PC-3 (cell line): Measurements from ENCODE around the gene QSER1. TPM values are rescaled to one million over a fixed set of nuclear protein-coding genes. Genes with fewer than 3 reads are reported as not detected.
"Not testable (repeated sequence)": the region's sequence is repeated elsewhere in the genome, so short reads cannot be mapped to it uniquely, and the experiment has no call there.

Experiments
- ATAC-seq: fragments of 200-7000 bp; cut with Tn5 transposase; 2 replicates; pipeline ENCODE4 v1.9.1; 2020; ENCODE audit warnings: mild to moderate bottlenecking, moderate library complexity
- BruUV-seq: library from RNA; stranded (reverse); fragments of 400-500 nt; replicated peaks from 2 replicates; lab custom pipeline; 2021; lab: Mats Ljungman, UMichigan
- CTCF ChIA-PET: fragments of 300-600 bp; sonication (Branson Sonifier 250); formaldehyde crosslinking; loops from one replicate; lab custom pipeline; 2022; ENCODE audit warnings: antibody characterized with exemption; lab: Charles Lee
- POLR2A ChIA-PET: fragments of 300-600 bp; sonication (Branson Sonifier 250); formaldehyde crosslinking; loops from one replicate; lab custom pipeline; 2022; ENCODE audit warnings: antibody characterized with exemption; ENCODE audit not compliant: unreplicated experiment; lab: Charles Lee
- DNase-seq: peaks from one replicate; pipeline ENCODE4 v3.0.0-alpha.2; 2015
- H2AFZ ChIP-seq: fragments of 300-600 bp; sonication (generic); 2 replicates; pipeline ENCODE4 v1.6.0; 2016; ENCODE audit warnings: antibody characterized with exemption, low read length
- H3F3A ChIP-seq: fragments of 300-600 bp; sonication (generic); one replicate; pipeline ENCODE4 v1.6.0; 2017; ENCODE audit warnings: antibody characterized with exemption, low read length, control low read depth, mild to moderate bottlenecking; ENCODE audit not compliant: unreplicated experiment
- H3K27ac ChIP-seq: fragments of 300-600 bp; sonication (generic); 2 replicates; pipeline ENCODE4 v1.5.1; 2016; ENCODE audit warnings: mild to moderate bottlenecking, low read length
- H3K27me3 ChIP-seq: fragments of 300-600 bp; sonication (generic); 2 replicates; pipeline ENCODE4 v1.6.1; 2016; ENCODE audit warnings: low read length, mixed read lengths
- H3K36me3 ChIP-seq: fragments of 300-600 bp; sonication (generic); 2 replicates; pipeline ENCODE4 v1.6.1; 2016; ENCODE audit warnings: low read depth, mixed run types, low read length, mixed read lengths
- H3K4me1 ChIP-seq: fragments of 300-600 bp; sonication (generic); 2 replicates; pipeline ENCODE4 v1.5.1; 2016; ENCODE audit warnings: low read length; ENCODE audit not compliant: insufficient read depth
- H3K4me2 ChIP-seq: fragments of 300-600 bp; sonication (generic); 2 replicates; pipeline ENCODE4 v1.6.0; 2016; ENCODE audit warnings: low read length
- H3K4me3 ChIP-seq: fragments of 300-600 bp; sonication (generic); 2 replicates; pipeline ENCODE4 v1.5.1; 2016; ENCODE audit warnings: mild to moderate bottlenecking, low read length, mixed read lengths
- H3K79me2 ChIP-seq: fragments of 300-600 bp; sonication (generic); 2 replicates; pipeline ENCODE4 v1.6.1; 2017; ENCODE audit warnings: low read length, mixed read lengths
- H3K9ac ChIP-seq: fragments of 300-600 bp; sonication (generic); 2 replicates; pipeline ENCODE4 v1.6.0; 2016; ENCODE audit warnings: mild to moderate bottlenecking, low read length
- H3K9me2 ChIP-seq: fragments of 300-600 bp; sonication (generic); replicated peaks from 2 replicates; pipeline ENCODE4 v1.6.1; 2016; ENCODE audit warnings: mixed run types, low read length, mixed read lengths
- H3K9me3 ChIP-seq: fragments of 300-600 bp; sonication (generic); 2 replicates; pipeline ENCODE4 v1.6.1; 2016; ENCODE audit warnings: low read length, mixed read lengths
- H4K20me1 ChIP-seq: fragments of 300-600 bp; sonication (generic); 2 replicates; pipeline ENCODE4 v1.6.1; 2016; ENCODE audit warnings: low read length, mixed read lengths
- CTCF ChIP-seq: fragments of 300-600 bp; sonication (generic); conservative IDR thresholded peaks from 2 replicates; pipeline ENCODE4 v1.5.1; 2017; ENCODE audit warnings: antibody characterized with exemption, low read depth, mild to moderate bottlenecking, low read length
- EZH2 ChIP-seq: fragments of 300-600 bp; sonication (generic); IDR thresholded peaks from one replicate; pipeline ENCODE4 v1.6.1; 2017; ENCODE audit warnings: antibody characterized with exemption, mild to moderate bottlenecking, low read length; ENCODE audit not compliant: unreplicated experiment
- EZH2phosphoT487 ChIP-seq: fragments of 300-600 bp; sonication (generic); IDR thresholded peaks from 2 replicates; pipeline ENCODE4 v1.6.1; 2018; ENCODE audit warnings: mild to moderate bottlenecking, antibody characterized with exemption, low read length, borderline replicate concordance
- intact Hi-C: fragments of 100-400 bp; cut with micrococcal nuclease; formaldehyde crosslinking; loops from 2 replicates; pipeline ENCODE4 v1.9.0; 2023
- total RNA-seq: library from RNA; depleted of rRNA; stranded (reverse); fragments of >200 nt; gene quantifications from 2 replicates; pipeline ENCODE4 v1.2.3, GENCODE V29; 2014

Gene QSER1
- total RNA-seq, 1 experiment from 2014 or later: 19.4 TPM

GRCh38 chr11:32885556-32885955 is 7.1 kb upstream of the QSER1 start:
- no peak overlapping the region for H3K4me2 ChIP-seq
- ChIA-PET CTCF (interaction anchor here (0.6 kb wide), 1 partner anchor 515 kb away, joined by 4 read pairs; no protein-coding TSS in a partner anchor), POLR2A (no interaction called here)
- H4K20me1 ChIP-seq: no peaks in the 10 kb centered on the region
- no peak overlapping the region for H2AFZ ChIP-seq
- intact Hi-C loops: no loop called here
- H3K9me2 ChIP-seq: no peaks in the 10 kb centered on the region
- DNase-seq: no peak
- no peak overlapping the region for H3K9ac ChIP-seq
- no peaks in the 10 kb centered on the region for H3F3A ChIP-seq
- BruUV-seq: no TSS peak
- no peaks in the 10 kb centered on the region for H3K27me3 ChIP-seq
- H3K4me1 ChIP-seq: no peaks in the 10 kb centered on the region
- H3K36me3 ChIP-seq: no peaks in the 10 kb centered on the region
- no peaks in the 10 kb centered on the region for H3K9me3 ChIP-seq
- TF ChIP-seq EZH2phosphoT487: no peak
- no peak for TF ChIP-seq CTCF
- no peak for TF ChIP-seq EZH2
- H3K4me3 ChIP-seq: no peak overlapping the region
- no peaks in the 10 kb centered on the region for H3K79me2 ChIP-seq
- no peak for ATAC-seq
- no peak overlapping the region for H3K27ac ChIP-seq

- BruUV-seq: no TSS peak
- no peak for TF ChIP-seq CTCF
- no peak for TF ChIP-seq EZH2phosphoT487
- no peak for TF ChIP-seq EZH2
- Histone ChIP-seq H3K27ac (no peak overlapping the region), H3K4me2 (no peak overlapping the region), H3K9me3 (no peaks in the 10 kb centered on the region), H3K36me3 (no peaks in the 10 kb centered on the region), H4K20me1 (no peaks in the 10 kb centered on the region), H3K4me1 (peaks cover 6% of the 10 kb centered on the region), H3K4me3 (no peak overlapping the region), H3K27me3 (no peaks in the 10 kb centered on the region), H3K9ac (no peak overlapping the region), H3K9me2 (no peaks in the 10 kb centered on the region), H3F3A (no peaks in the 10 kb centered on the region), H3K79me2 (no peaks in the 10 kb centered on the region), H2AFZ (no peak overlapping the region)
- no peak for ATAC-seq
- POLR2A ChIA-PET: interaction anchor here (0.7 kb wide), 1 partner anchor 748 kb away, joined by 5 read pairs; no protein-coding TSS in a partner anchor
- DNase-seq: no peak
- CTCF ChIA-PET: no interaction called here
- intact Hi-C loops: no loop called here
These were observed 6.4 kb upstream of the QSER1 start for GRCh38 chr11:32886180-32886579.

DNA sequence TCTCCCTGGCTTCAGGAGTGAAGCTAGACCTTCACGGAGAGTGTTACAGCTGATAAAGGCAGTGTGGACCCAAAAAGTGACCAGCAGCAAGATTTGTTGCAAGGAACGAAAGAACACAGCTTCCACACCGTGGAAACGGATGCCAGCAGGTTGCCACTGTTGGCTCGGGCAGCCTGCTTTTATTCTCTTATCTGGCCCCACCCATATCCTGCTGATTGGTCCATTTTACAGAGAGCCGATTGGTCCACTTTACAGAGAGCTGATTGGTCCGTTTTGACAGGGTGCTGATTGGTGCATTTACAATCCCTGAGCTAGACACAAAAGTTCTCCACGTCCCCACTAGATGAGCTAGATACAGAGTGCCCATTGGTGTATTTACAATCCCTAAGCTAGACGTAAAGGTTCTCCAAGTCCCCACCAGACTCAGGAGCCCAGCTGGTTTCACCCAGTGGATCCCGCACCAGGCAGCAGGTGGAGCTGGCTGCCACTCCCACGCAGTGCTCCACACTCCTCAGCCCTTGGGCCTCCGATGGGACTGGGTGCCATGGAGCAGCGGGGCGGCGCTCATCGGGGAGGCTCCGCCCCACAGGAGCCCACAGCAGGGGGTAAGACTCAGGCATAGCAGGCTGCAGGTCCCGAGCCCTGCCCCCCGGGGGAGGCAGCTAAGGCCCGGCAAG is 4.8 kb upstream of the QSER1 start:
- H3K4me3 ChIP-seq, H3K4me2 ChIP-seq, H3K36me3 ChIP-seq, ATAC-seq, H3K27me3 ChIP-seq, H2AFZ ChIP-seq, H3K9me2 ChIP-seq, H4K20me1 ChIP-seq, H3K27ac ChIP-seq, intact Hi-C loops, BruUV-seq, DNase-seq, CTCF ChIA-PET, POLR2A ChIA-PET, H3F3A ChIP-seq, H3K9me3 ChIP-seq, H3K9ac ChIP-seq: not testable (repeated sequence)
- Histone ChIP-seq H3K4me1 (peaks cover 15% of the 10 kb centered on the region), H3K79me2 (peaks cover 11% of the 10 kb centered on the region)

GRCh38 chr11:32888384-32888710 is 4.3 kb upstream of the QSER1 start:
- Histone ChIP-seq H3K4me1 (peaks cover 15% of the 10 kb centered on the region), H3K79me2 (peaks cover 13% of the 10 kb centered on the region)
- H3K36me3 ChIP-seq, H3K27me3 ChIP-seq, POLR2A ChIA-PET, H2AFZ ChIP-seq, ATAC-seq, H3F3A ChIP-seq, H3K9me3 ChIP-seq, H3K4me2 ChIP-seq, DNase-seq, H4K20me1 ChIP-seq, intact Hi-C loops, H3K27ac ChIP-seq, H3K9me2 ChIP-seq, CTCF ChIA-PET, BruUV-seq, H3K9ac ChIP-seq, H3K4me3 ChIP-seq: not testable (repeated sequence)
